ENCODE measurements around the gene UBXN10.
A peak's percentile ranks its signal among the peaks of the same experiment; 100 is the strongest.

The UBXN10 gene

DNA sequence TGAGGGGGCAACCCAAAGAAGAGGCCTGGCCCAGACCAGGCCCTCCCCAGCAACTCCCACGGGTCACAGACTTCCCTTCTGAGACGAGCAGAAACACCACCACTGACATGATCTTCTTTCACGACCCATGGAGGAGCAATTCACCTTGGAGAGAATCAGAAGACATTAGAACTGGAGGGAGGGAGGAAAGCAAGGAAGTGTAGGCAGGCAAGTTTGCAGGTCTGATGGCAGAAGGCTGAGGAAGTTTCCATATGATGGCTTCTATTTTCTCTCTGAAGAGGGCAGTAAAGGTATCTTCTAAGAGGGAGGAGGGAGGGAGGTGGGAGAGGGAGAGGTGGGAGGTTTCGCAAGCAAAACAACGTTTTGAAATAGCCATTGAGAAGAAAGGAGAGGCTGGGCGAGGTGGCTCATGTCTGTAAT, 1.4 kb upstream of the UBXN10 start:
- no peaks in the 10 kb centered on the region for H3K9me3 ChIP-seq (ENCODE audit: insufficient read depth, low read depth, low read length)
- TF ChIP-seq EZH2phosphoT487 (IDR thresholded peaks at IDR 0.05; ENCODE audit: borderline replicate concordance): no peak
- TF ChIP-seq, protein P1, sequence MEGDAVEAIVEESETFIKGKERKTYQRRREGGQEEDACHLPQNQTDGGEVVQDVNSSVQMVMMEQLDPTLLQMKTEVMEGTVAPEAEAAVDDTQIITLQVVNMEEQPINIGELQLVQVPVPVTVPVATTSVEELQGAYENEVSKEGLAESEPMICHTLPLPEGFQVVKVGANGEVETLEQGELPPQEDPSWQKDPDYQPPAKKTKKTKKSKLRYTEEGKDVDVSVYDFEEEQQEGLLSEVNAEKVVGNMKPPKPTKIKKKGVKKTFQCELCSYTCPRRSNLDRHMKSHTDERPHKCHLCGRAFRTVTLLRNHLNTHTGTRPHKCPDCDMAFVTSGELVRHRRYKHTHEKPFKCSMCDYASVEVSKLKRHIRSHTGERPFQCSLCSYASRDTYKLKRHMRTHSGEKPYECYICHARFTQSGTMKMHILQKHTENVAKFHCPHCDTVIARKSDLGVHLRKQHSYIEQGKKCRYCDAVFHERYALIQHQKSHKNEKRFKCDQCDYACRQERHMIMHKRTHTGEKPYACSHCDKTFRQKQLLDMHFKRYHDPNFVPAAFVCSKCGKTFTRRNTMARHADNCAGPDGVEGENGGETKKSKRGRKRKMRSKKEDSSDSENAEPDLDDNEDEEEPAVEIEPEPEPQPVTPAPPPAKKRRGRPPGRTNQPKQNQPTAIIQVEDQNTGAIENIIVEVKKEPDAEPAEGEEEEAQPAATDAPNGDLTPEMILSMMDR (conservative IDR thresholded peaks at IDR 0.05; ENCODE audit: low read length): peak; percentile 36
- no peaks in the 10 kb centered on the region for H3K36me3 ChIP-seq (ENCODE audit: insufficient read depth, low read length)
- no peaks in the 10 kb centered on the region for H3K79me2 ChIP-seq (ENCODE audit: insufficient read depth, low read length)
- peaks cover 42% of the 10 kb centered on the region for H3K4me1 ChIP-seq (ENCODE audit: insufficient read depth, low read length, poor library complexity, severe bottlenecking)
- no peaks in the 10 kb centered on the region for H3F3A ChIP-seq (ENCODE audit: low read depth)
- H3K27me3 ChIP-seq (ENCODE audit: insufficient read depth, low read length, poor library complexity, severe bottlenecking): no peaks in the 10 kb centered on the region
- H3K9me2 ChIP-seq (replicated peaks; ENCODE audit: low read depth, low read length): no peaks in the 10 kb centered on the region
- H2AFZ ChIP-seq (ENCODE audit: low read length): no peak overlapping the region
- H4K20me1 ChIP-seq (ENCODE audit: insufficient read depth, low read length, poor library complexity, severe bottlenecking): no peaks in the 10 kb centered on the region
- no peak overlapping the region for H3K9ac ChIP-seq (ENCODE audit: low read depth, low read length, poor library complexity, severe bottlenecking)
- H3K4me3 ChIP-seq (ENCODE audit: low read length, poor library complexity, severe bottlenecking): no peak overlapping the region
- H3K4me2 ChIP-seq (ENCODE audit: low read depth, low read length, poor library complexity, severe bottlenecking): peak overlapping the region; percentile 99

DNA sequence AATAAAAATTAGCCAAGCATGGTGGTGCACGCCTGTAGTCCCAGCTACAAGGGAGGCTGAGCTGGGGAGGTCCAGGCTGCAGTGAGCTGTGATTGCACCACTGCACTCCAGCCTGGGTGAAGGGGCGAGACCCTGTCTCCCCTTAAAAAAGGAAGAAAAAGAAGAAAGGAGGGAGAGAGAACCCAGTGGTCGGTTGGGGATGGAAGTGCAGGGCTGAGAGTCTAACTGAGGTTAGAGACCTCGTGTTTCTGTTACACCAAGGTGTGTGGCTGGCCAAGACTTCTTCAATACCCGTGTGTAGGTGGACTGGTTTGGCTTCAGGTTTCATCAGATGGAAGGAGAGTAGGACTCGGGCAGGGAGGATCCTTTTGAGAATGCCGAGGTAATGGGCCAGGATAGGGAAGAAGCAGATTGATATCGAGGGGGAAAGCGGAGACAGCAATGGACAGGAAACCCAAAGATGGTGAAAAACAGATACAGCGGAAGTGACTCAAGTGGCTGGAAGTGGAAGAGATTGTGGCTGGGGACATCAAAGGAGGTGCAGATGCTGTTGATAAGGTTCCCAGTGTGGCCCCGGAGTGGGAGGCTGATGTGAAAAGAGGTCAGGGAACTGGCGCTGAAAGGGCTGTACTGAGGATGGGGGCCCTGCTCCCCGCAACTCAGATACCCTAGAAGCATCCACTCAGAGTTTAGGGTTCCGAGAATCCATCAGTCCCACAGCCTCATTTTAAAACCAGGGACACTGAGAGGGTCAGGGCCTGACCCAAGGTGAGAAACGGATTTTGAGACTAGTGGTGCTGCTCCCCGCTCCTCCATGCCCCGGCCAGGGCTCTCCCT, 681 bp upstream of the UBXN10 start:
- Histone ChIP-seq H3K79me2 (ENCODE audit: insufficient read depth, low read length) (no peaks in the 10 kb centered on the region), H3K4me1 (ENCODE audit: insufficient read depth, low read length, poor library complexity, severe bottlenecking) (peaks cover 42% of the 10 kb centered on the region), H3K9me3 (ENCODE audit: insufficient read depth, low read depth, low read length) (no peaks in the 10 kb centered on the region), H3F3A (ENCODE audit: low read depth) (no peaks in the 10 kb centered on the region), H3K9ac (ENCODE audit: low read depth, low read length, poor library complexity, severe bottlenecking) (peak overlapping the region; percentile 64), H3K4me3 (ENCODE audit: low read length, poor library complexity, severe bottlenecking) (peak overlapping the region; percentile 73), H3K9me2 (replicated peaks; ENCODE audit: low read depth, low read length) (no peaks in the 10 kb centered on the region), H2AFZ (ENCODE audit: low read length) (peak overlapping the region; percentile 75), H4K20me1 (ENCODE audit: insufficient read depth, low read length, poor library complexity, severe bottlenecking) (no peaks in the 10 kb centered on the region), H3K27me3 (ENCODE audit: insufficient read depth, low read length, poor library complexity, severe bottlenecking) (no peaks in the 10 kb centered on the region), H3K36me3 (ENCODE audit: insufficient read depth, low read length) (no peaks in the 10 kb centered on the region), H3K4me2 (ENCODE audit: low read depth, low read length, poor library complexity, severe bottlenecking) (peak overlapping the region; percentile 99)
- TF ChIP-seq, protein P1 (conservative IDR thresholded peaks at IDR 0.05; ENCODE audit: low read length): no peak
- no peak for TF ChIP-seq EZH2phosphoT487 (IDR thresholded peaks at IDR 0.05; ENCODE audit: borderline replicate concordance)

DNA sequence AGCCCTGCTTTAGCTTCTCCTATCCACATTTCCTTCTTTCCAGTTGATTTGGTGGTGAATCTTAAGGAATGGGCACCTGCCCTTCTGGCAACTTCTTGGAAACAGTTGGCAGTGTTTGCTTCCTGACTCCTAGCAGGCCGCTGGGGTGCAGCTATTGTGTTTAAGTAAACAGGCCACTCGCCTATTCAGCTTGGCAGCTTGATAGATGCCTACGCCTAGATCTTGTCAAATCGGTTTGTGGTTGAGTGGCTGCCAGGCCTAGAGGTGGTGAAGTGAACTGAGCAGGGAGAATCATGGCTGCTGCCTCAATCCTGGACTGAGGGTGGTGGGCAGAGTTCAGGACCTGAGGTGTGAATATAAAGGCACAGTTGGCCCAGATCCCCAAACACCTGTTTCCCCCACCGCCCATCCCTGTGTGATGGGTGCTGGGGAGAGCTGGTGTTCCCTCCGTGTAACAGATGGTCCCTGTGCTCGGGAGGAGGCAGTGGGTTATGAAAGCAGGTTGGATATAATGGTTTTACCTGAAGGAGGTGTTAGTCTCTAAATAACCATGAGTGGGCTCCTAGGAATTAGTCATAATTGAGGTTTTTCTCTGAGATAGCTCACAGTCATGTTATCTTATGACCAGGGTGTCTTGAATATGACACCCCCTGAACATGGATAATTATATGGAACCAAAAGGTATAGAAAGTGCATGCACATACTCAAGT, 1.4 kb downstream of the UBXN10 start:
- no peaks in the 10 kb centered on the region for H4K20me1 ChIP-seq (ENCODE audit: insufficient read depth, low read length, poor library complexity, severe bottlenecking)
- peak overlapping the region; percentile 99 for H3K4me2 ChIP-seq (ENCODE audit: low read depth, low read length, poor library complexity, severe bottlenecking)

More for the DNA sequence above, 1.4 kb downstream of the UBXN10 start:
- Histone ChIP-seq H2AFZ (ENCODE audit: low read length) (no peak overlapping the region), H3K27me3 (ENCODE audit: insufficient read depth, low read length, poor library complexity, severe bottlenecking) (no peaks in the 10 kb centered on the region), H3F3A (ENCODE audit: low read depth) (no peaks in the 10 kb centered on the region), H3K36me3 (ENCODE audit: insufficient read depth, low read length) (no peaks in the 10 kb centered on the region), H3K79me2 (ENCODE audit: insufficient read depth, low read length) (no peaks in the 10 kb centered on the region), H3K4me3 (ENCODE audit: low read length, poor library complexity, severe bottlenecking) (peak overlapping the region; percentile 73), H3K9me2 (replicated peaks; ENCODE audit: low read depth, low read length) (no peaks in the 10 kb centered on the region), H3K9me3 (ENCODE audit: insufficient read depth, low read depth, low read length) (no peaks in the 10 kb centered on the region), H3K4me1 (ENCODE audit: insufficient read depth, low read length, poor library complexity, severe bottlenecking) (peaks cover 42% of the 10 kb centered on the region), H3K9ac (ENCODE audit: low read depth, low read length, poor library complexity, severe bottlenecking) (no peak overlapping the region)
- no peak for TF ChIP-seq EZH2phosphoT487 (IDR thresholded peaks at IDR 0.05; ENCODE audit: borderline replicate concordance)
- TF ChIP-seq, protein P1 (conservative IDR thresholded peaks at IDR 0.05; ENCODE audit: low read length): no peak
